Measurements from ENCODE around the gene GCDH. TPM values are rescaled to one million over a fixed set of nuclear protein-coding genes. Genes with fewer than 3 reads are reported as not detected.
"Not testable (repeated sequence)": the region's sequence is repeated elsewhere in the genome, so short reads cannot be mapped to it uniquely, and the experiment has no call there.

The GCDH gene
- total and polyA plus RNA-seq, 2 experiments from 2014 or later: 20.0 to 30.0 TPM

- no peak overlapping the region for H2AFZ ChIP-seq
- peaks cover 3% of the 10 kb centered on the region; the same call in 1 of the 2 replicates for H3K4me1 ChIP-seq (ENCODE audit: insufficient read depth)
- H3K36me3 ChIP-seq (ENCODE audit: low read depth): no peaks in the 10 kb centered on the region
- DNase-seq: no peak
- in situ Hi-C loops (cut with MboI): no loop called here
- no peaks in the 10 kb centered on the region; the same call in 1 of the 2 replicates for H3K27me3 ChIP-seq (replicated peaks; ENCODE audit: insufficient read depth)
- H3K27ac ChIP-seq: no peak overlapping the region
- no peaks in the 10 kb centered on the region for H4K20me1 ChIP-seq (ENCODE audit: insufficient read depth)
- H3F3A ChIP-seq (ENCODE audit: insufficient read depth): no peaks in the 10 kb centered on the region
- H3K4me3 ChIP-seq: no peak overlapping the region
- H3K9me2 ChIP-seq (ENCODE audit: insufficient read depth): no peaks in the 10 kb centered on the region
- no peak overlapping the region for H3K9ac ChIP-seq
- peaks cover 11% of the 10 kb centered on the region; the same call in 1 of the 2 replicates for H3K79me2 ChIP-seq (ENCODE audit: insufficient read depth)
- no peak overlapping the region for H3K4me2 ChIP-seq (ENCODE audit: unreplicated experiment)
- no peaks in the 10 kb centered on the region for H3K9me3 ChIP-seq (ENCODE audit: low read depth)
- WGBS, 2 experiments (ENCODE audit: low coverage in 1 of 2, low lambda C conversion rate in 2 of 2, missing lambda C conversion rate in 2 of 2): 42 to 45% methylated on average over 5 of the region's 5 CpGs
- no peak for TF ChIP-seq EZH2phosphoT487 (IDR thresholded peaks at IDR 0.05; ENCODE audit: insufficient read depth, low read depth)
- TF ChIP-seq EZH2 (IDR thresholded peaks at IDR 0.05; ENCODE audit: insufficient read depth, poor library complexity, severe bottlenecking): no peak
Observed at GRCh38 chr19:12888006-12888603, 2.9 kb upstream of the GCDH start.

- H3K9ac ChIP-seq; H3K27me3 ChIP-seq (replicated peaks; ENCODE audit: insufficient read depth); H3K36me3 ChIP-seq (ENCODE audit: low read depth); H4K20me1 ChIP-seq (ENCODE audit: insufficient read depth); in situ Hi-C loops (cut with MboI); H3K4me1 ChIP-seq (ENCODE audit: insufficient read depth); DNase-seq; H3K9me3 ChIP-seq (ENCODE audit: low read depth); H3K9me2 ChIP-seq (ENCODE audit: insufficient read depth); H3F3A ChIP-seq (ENCODE audit: insufficient read depth); H3K27ac ChIP-seq: not testable (repeated sequence)
- peak overlapping the region; percentile 39; the same call in 1 of the 2 replicates for H3K4me3 ChIP-seq
- WGBS, 2 experiments (ENCODE audit: low coverage in 1 of 2, low lambda C conversion rate in 2 of 2, missing lambda C conversion rate in 2 of 2): 35 to 41% methylated on average over 8 to 10 of the region's 10 CpGs
- H3K4me2 ChIP-seq (ENCODE audit: unreplicated experiment): peak overlapping the region; percentile 77
- 0 out of 2 replicates have a peak overlapping the region, but pooled peaks have one; percentile 15 for H2AFZ ChIP-seq
- peaks cover 11% of the 10 kb centered on the region; the same call in 1 of the 2 replicates for H3K79me2 ChIP-seq (ENCODE audit: insufficient read depth)
Observed at GRCh38 chr19:12890299-12890786, 617 bp upstream of the GCDH start.

GRCh38 chr19:12891553-12892021 lies 627 bp downstream of the GCDH start:
- no peak for DNase-seq
- no peaks in the 10 kb centered on the region for H3K27me3 ChIP-seq (replicated peaks; ENCODE audit: insufficient read depth)
- TF ChIP-seq EZH2phosphoT487 (IDR thresholded peaks at IDR 0.05; ENCODE audit: insufficient read depth, low read depth): no peak
- TF ChIP-seq EZH2 (IDR thresholded peaks at IDR 0.05; ENCODE audit: insufficient read depth, poor library complexity, severe bottlenecking): no peak
- peak overlapping the region; percentile 85 for H3K4me3 ChIP-seq
- no peaks in the 10 kb centered on the region for H3K9me3 ChIP-seq (ENCODE audit: low read depth)
- in situ Hi-C loops (cut with MboI): no loop called here
- peak overlapping the region; percentile 72 for H3K9ac ChIP-seq
- H4K20me1 ChIP-seq (ENCODE audit: insufficient read depth): no peaks in the 10 kb centered on the region
- H3K36me3 ChIP-seq (ENCODE audit: low read depth): no peaks in the 10 kb centered on the region
- peaks cover 11% of the 10 kb centered on the region; the same call in 1 of the 2 replicates for H3K79me2 ChIP-seq (ENCODE audit: insufficient read depth)
- H3F3A ChIP-seq (ENCODE audit: insufficient read depth): no peaks in the 10 kb centered on the region
- H2AFZ ChIP-seq: peak overlapping the region; percentile 75
- H3K4me1 ChIP-seq (ENCODE audit: insufficient read depth): peaks cover 3% of the 10 kb centered on the region; the same call in 1 of the 2 replicates
- H3K9me2 ChIP-seq (ENCODE audit: insufficient read depth): no peaks in the 10 kb centered on the region
- H3K4me2 ChIP-seq (ENCODE audit: unreplicated experiment): peak overlapping the region; percentile 92
- WGBS, 2 experiments (ENCODE audit: low coverage in 1 of 2, low lambda C conversion rate in 2 of 2, missing lambda C conversion rate in 2 of 2): 5 to 8% methylated on average over 25 to 26 of the region's 26 CpGs
- no peak overlapping the region for H3K27ac ChIP-seq

- Histone ChIP-seq H3K4me1 (ENCODE audit: insufficient read depth) (peaks cover 3% of the 10 kb centered on the region; the same call in 1 of the 2 replicates), H2AFZ (no peak overlapping the region), H4K20me1 (ENCODE audit: insufficient read depth) (no peaks in the 10 kb centered on the region), H3K27ac (no peak overlapping the region), H3K9me2 (ENCODE audit: insufficient read depth) (no peaks in the 10 kb centered on the region), H3K9ac (no peak overlapping the region), H3F3A (ENCODE audit: insufficient read depth) (no peaks in the 10 kb centered on the region), H3K4me2 (ENCODE audit: unreplicated experiment) (no peak overlapping the region), H3K27me3 (replicated peaks; ENCODE audit: insufficient read depth) (no peaks in the 10 kb centered on the region), H3K9me3 (ENCODE audit: low read depth) (no peaks in the 10 kb centered on the region), H3K36me3 (ENCODE audit: low read depth) (no peaks in the 10 kb centered on the region), H3K4me3 (no peak overlapping the region), H3K79me2 (ENCODE audit: insufficient read depth) (peaks cover 11% of the 10 kb centered on the region; the same call in 1 of the 2 replicates)
- in situ Hi-C loops (cut with MboI): no loop called here
- DNase-seq: no peak
- TF ChIP-seq EZH2phosphoT487 (IDR thresholded peaks at IDR 0.05; ENCODE audit: insufficient read depth, low read depth): no peak
- no peak for TF ChIP-seq EZH2 (IDR thresholded peaks at IDR 0.05; ENCODE audit: insufficient read depth, poor library complexity, severe bottlenecking)
- 80 to 92% methylated on average over 5 of the region's 5 CpGs for WGBS, 2 experiments (ENCODE audit: low coverage in 1 of 2, low lambda C conversion rate in 2 of 2, missing lambda C conversion rate in 2 of 2)
Observed at GRCh38 chr19:12893582-12893981, 2.6 kb downstream of the GCDH start.

Data from GM23248 (cell line).